IMR-90 (cell line): ENCODE results near the gene CPNE4. TPM values are rescaled to one million over a fixed set of nuclear protein-coding genes. Genes with fewer than 3 reads are reported as not detected.

ENCODE experiments used
- ATAC-seq: fragments of 200-7000 bp; cut with Tn5 transposase; 2 replicates; pipeline ENCODE4 v1.9.1; 2020; ENCODE audit warnings: low read depth, mild to moderate bottlenecking, moderate library complexity
- BruUV-seq: library from RNA; stranded (reverse); fragments of 400-500 nt; replicated peaks from 2 replicates; lab custom pipeline; 2021; lab: Mats Ljungman, UMichigan
- CTCF ChIA-PET: fragments of 300-600 bp; formaldehyde crosslinking; extraction: SDS; loops from one replicate; lab custom pipeline; 2021; ENCODE audit warnings: antibody characterized with exemption; lab: Yijun Ruan, JAX
- POLR2A ChIA-PET: fragments of 300-600 bp; sonication (Branson Sonifier 250); formaldehyde crosslinking; loops from one replicate; lab custom pipeline; 2022; ENCODE audit warnings: antibody characterized with exemption; ENCODE audit not compliant: unreplicated experiment; lab: Charles Lee
- DNase-seq: peaks from one replicate; pipeline ENCODE4 v3.0.0; 2013
- H2AFZ ChIP-seq: replicated peaks from 2 replicates; pipeline ENCODE3; 2013; ENCODE audit warnings: low read length, mild to moderate bottlenecking; ENCODE audit not compliant: poor library complexity
- H2AK5ac ChIP-seq: 2 replicates; pipeline ENCODE4 v1.6.1; 2013; ENCODE audit warnings: low read depth, low read length, inconsistent platforms
- H2AK9ac ChIP-seq: replicated peaks from 2 replicates; pipeline ENCODE3; 2013; ENCODE audit warnings: mild to moderate bottlenecking, low read depth, low read length, moderate library complexity; ENCODE audit not compliant: poor library complexity
- H2BK120ac ChIP-seq: 2 replicates; pipeline ENCODE4 v1.6.1; 2013; ENCODE audit warnings: low read depth, low read length, inconsistent platforms
- H2BK15ac ChIP-seq: 3 replicates; pipeline ENCODE4 v1.6.1; 2013; ENCODE audit warnings: low read depth, low read length, inconsistent platforms
- H2BK20ac ChIP-seq: 2 replicates; pipeline ENCODE4 v1.6.1; 2013; ENCODE audit warnings: low read depth, mild to moderate bottlenecking, inconsistent platforms, low read length, moderate library complexity
- H2BK5ac ChIP-seq: 2 replicates; pipeline ENCODE4 v1.6.1; 2013; ENCODE audit warnings: mild to moderate bottlenecking, low read depth, low read length, inconsistent platforms; ENCODE audit not compliant: poor library complexity, severe bottlenecking
- H3K14ac ChIP-seq: replicated peaks from 2 replicates; pipeline ENCODE4 v1.6.1; 2013; ENCODE audit warnings: low read depth, low read length, inconsistent platforms
- H3K18ac ChIP-seq: 2 replicates; pipeline ENCODE4 v1.6.1; 2013; ENCODE audit warnings: low read depth, low read length, control low read depth
- H3K23ac ChIP-seq: 2 replicates; pipeline ENCODE4 v1.6.1; 2013; ENCODE audit warnings: low read depth, low read length, inconsistent platforms
- H3K27ac ChIP-seq: 2 replicates; pipeline ENCODE4 v1.5.1; 2013; ENCODE audit warnings: mild to moderate bottlenecking, control low read depth, low read length; ENCODE audit not compliant: insufficient read depth
- H3K27me3 ChIP-seq: 2 replicates; pipeline ENCODE4 v1.6.1; 2013; ENCODE audit warnings: low read length; ENCODE audit not compliant: control insufficient read depth, insufficient read depth
- H3K36me3 ChIP-seq: 2 replicates; pipeline ENCODE4 v1.6.1; 2013; ENCODE audit warnings: low read length, mixed read lengths; ENCODE audit not compliant: control insufficient read depth, insufficient read depth
- H3K4ac ChIP-seq: 2 replicates; pipeline ENCODE4 v1.6.1; 2013; ENCODE audit warnings: low read depth, low read length, inconsistent platforms
- H3K4me1 ChIP-seq: 2 replicates; pipeline ENCODE4 v1.6.1; 2013; ENCODE audit warnings: low read length, mixed read lengths; ENCODE audit not compliant: control insufficient read depth, insufficient read depth
- H3K4me2 ChIP-seq: 2 replicates; pipeline ENCODE4 v1.6.1; 2013; ENCODE audit warnings: low read depth, mild to moderate bottlenecking, control low read depth, low read length, moderate library complexity
- H3K4me3 ChIP-seq: 2 replicates; pipeline ENCODE4 v1.5.1; 2013; ENCODE audit warnings: low read depth, mild to moderate bottlenecking, control low read depth, low read length, moderate library complexity; ENCODE audit not compliant: insufficient read depth
- H3K56ac ChIP-seq: 2 replicates; pipeline ENCODE4 v1.6.1; 2013; ENCODE audit warnings: low read length, inconsistent platforms; ENCODE audit not compliant: insufficient read depth; ENCODE audit errors: extremely low read depth
- H3K79me1 ChIP-seq, 2 experiments: 2 replicates each; pipeline ENCODE4 v1.6.1; 2013; ENCODE audit warnings: low read length in 2 of 2, inconsistent platforms in 1 of 2, low read depth in 1 of 2
- H3K9ac ChIP-seq: 2 replicates; pipeline ENCODE4 v1.6.1; 2013; ENCODE audit warnings: low read depth, low read length, control low read depth
- H3K9me1 ChIP-seq: 2 replicates; pipeline ENCODE4 v1.6.1; 2013; ENCODE audit warnings: low read length, inconsistent platforms; ENCODE audit not compliant: insufficient read depth
- H3K9me3 ChIP-seq: 2 replicates; pipeline ENCODE4 v1.6.1; 2013; ENCODE audit warnings: low read length; ENCODE audit not compliant: control insufficient read depth, insufficient read depth
- H4K20me1 ChIP-seq: 2 replicates; pipeline ENCODE4 v1.6.1; 2013; ENCODE audit warnings: low read length, inconsistent platforms; ENCODE audit not compliant: insufficient read depth
- H4K5ac ChIP-seq: 2 replicates; pipeline ENCODE4 v1.6.1; 2013; ENCODE audit warnings: mild to moderate bottlenecking, low read depth, low read length, control low read depth
- H4K8ac ChIP-seq, 2 experiments: 2 replicates each; pipeline ENCODE4 v1.6.1; 2013; ENCODE audit warnings: low read depth in 2 of 2, low read length in 2 of 2, control low read depth in 1 of 2, inconsistent platforms in 1 of 2
- H4K91ac ChIP-seq: 2 replicates; pipeline ENCODE4 v1.6.1; 2013; ENCODE audit warnings: low read depth, low read length, inconsistent platforms; ENCODE audit not compliant: insufficient read depth
- BHLHE40 ChIP-seq: fragments of 150-350 bp; IDR thresholded peaks from 2 replicates; pipeline ENCODE4 v1.6.1; 2016; ENCODE audit warnings: mild to moderate bottlenecking, low read depth, low read length
- FOS ChIP-seq: fragments of 150-350 bp; IDR thresholded peaks from 2 replicates; pipeline ENCODE4 v1.6.1; 2016; ENCODE audit warnings: low read depth, low read length
- POLR2A ChIP-seq: IDR thresholded peaks from 2 replicates; pipeline ENCODE4 v1.6.1; 2012; ENCODE audit warnings: mild to moderate bottlenecking, low read depth, low read length
- RCOR1 ChIP-seq: IDR thresholded peaks from 2 replicates; pipeline ENCODE4 v1.6.1; 2012; ENCODE audit warnings: mild to moderate bottlenecking, low read length, improper control_type of control experiment; ENCODE audit not compliant: insufficient replicate concordance
- RFX5 ChIP-seq: IDR thresholded peaks from 2 replicates; pipeline ENCODE4 v1.8.0; 2012; ENCODE audit warnings: low read depth, mild to moderate bottlenecking, low read length, moderate library complexity
- WGBS, 2 experiments: methylation state at CpG; one replicate each; pipeline versions ENCODE4 v1.1.5 to v1.1.7; 2013; ENCODE audit warnings: missing lambda C conversion rate in 2 of 2; ENCODE audit not compliant: insufficient read length in 1 of 2; ENCODE audit errors: extremely low coverage in 2 of 2; 5-methylcytosine and 5-hydroxymethylcytosine counted together
- dilution Hi-C: fragments of 300-500 bp; cut with HindIII; formaldehyde crosslinking; loops from one replicate; pipeline ENCODE4 v1.14.3; 2018; ENCODE audit warnings: low sequenced_read_pairs; ENCODE audit not compliant: unreplicated experiment
- in situ Hi-C: fragments of 300-500 bp; cut with MboI; formaldehyde crosslinking; loops from 3 replicates; pipeline ENCODE4 v1.14.3; 2019; ENCODE audit warnings: low sequenced_read_pairs, inconsistent platforms, mixed read lengths
- intact Hi-C: fragments of 100-400 bp; cut with micrococcal nuclease; formaldehyde crosslinking; loops from 2 replicates; pipeline ENCODE4 v1.10.0; 2022
- polyA plus RNA-seq, 3 experiments: library from polyadenylated mRNA; depleted of rRNA; stranded (reverse); fragments of >200 nt; gene quantifications; 2 replicates each; pipeline ENCODE4 v1.2.3, GENCODE V29; 2012; ENCODE audit warnings: low replicate concordance in 1 of 3
- total RNA-seq: library from RNA; depleted of rRNA; stranded (reverse); fragments of >200 nt; gene quantifications from 2 replicates; pipeline ENCODE4 v1.2.3, GENCODE V29; 2012
- TF ChIP-seq, protein P1 (sequence below): fragments of 150-350 bp; IDR thresholded peaks from 2 replicates; pipeline ENCODE4 v1.6.1; 2017; ENCODE audit warnings: mild to moderate bottlenecking, antibody characterized with exemption, low read length, low read depth

CPNE4 gene
- total and polyA plus RNA-seq, 2 of the 4 experiments (the other 2 are of a cell fraction): not detected

DNA sequence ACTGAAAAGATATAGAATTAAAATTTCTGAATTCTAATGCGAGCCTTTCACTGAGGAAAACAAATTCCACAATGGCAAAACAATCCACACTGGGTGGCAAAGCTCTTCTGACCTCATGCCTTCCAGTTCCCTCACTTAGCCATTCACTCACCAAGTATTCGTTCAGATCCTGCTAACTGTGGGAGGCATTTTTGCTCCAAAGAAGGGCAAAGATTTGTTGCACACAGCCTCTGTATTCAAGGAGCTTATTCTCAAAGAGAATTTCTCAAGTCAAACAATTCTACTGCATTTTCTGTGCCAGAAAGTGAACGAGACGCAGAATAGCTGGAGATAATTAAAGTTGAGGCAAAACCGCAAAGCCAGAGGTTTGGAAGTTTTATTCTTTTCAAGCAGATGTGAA, 77.3 kb downstream of the CPNE4 start:
- Histone ChIP-seq H3K36me3 (no peaks in the 10 kb centered on the region), H2BK5ac (no peak overlapping the region), H3K4ac (no peak overlapping the region), H3K14ac (no peak overlapping the region), H3K56ac (no peak overlapping the region), H3K4me2 (no peak overlapping the region), H3K27ac (no peak overlapping the region), H4K5ac (no peak overlapping the region), H3K9ac (no peak overlapping the region), H3K27me3 (no peaks in the 10 kb centered on the region), H2BK120ac (no peak overlapping the region), H2AK9ac (no peak overlapping the region), H2AFZ (no peak overlapping the region), H4K91ac (no peak overlapping the region), H4K8ac (no peak overlapping the region), H2BK20ac (no peak overlapping the region), H4K20me1 (no peaks in the 10 kb centered on the region), H3K9me1 (no peaks in the 10 kb centered on the region), H2AK5ac (no peak overlapping the region), H2BK15ac (no peak overlapping the region), H3K9me3 (no peaks in the 10 kb centered on the region), H3K4me3 (no peak overlapping the region), H3K4me1 (no peaks in the 10 kb centered on the region), H3K18ac (no peak overlapping the region), H3K23ac (no peak overlapping the region), H3K79me1 (no peaks in the 10 kb centered on the region)
- intact Hi-C loops (no loop called here), dilution Hi-C loops (no loop called here), in situ Hi-C loops (no loop called here)
- no peak for TF ChIP-seq RFX5
- no peak for TF ChIP-seq RCOR1
- no peak for TF ChIP-seq FOS
- no peak for TF ChIP-seq POLR2A
- TF ChIP-seq BHLHE40: no peak
- TF ChIP-seq, protein P1, sequence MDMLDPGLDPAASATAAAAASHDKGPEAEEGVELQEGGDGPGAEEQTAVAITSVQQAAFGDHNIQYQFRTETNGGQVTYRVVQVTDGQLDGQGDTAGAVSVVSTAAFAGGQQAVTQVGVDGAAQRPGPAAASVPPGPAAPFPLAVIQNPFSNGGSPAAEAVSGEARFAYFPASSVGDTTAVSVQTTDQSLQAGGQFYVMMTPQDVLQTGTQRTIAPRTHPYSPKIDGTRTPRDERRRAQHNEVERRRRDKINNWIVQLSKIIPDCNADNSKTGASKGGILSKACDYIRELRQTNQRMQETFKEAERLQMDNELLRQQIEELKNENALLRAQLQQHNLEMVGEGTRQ: no peak
- BruUV-seq: no TSS peak
- DNase-seq: no peak
- ATAC-seq: no peak
- no CpG with 5 or more reads among the region's 5 CpGs for WGBS, 2 experiments
- ChIA-PET CTCF (no interaction called here), POLR2A (no interaction called here)
